MCF 10A (cell line): ENCODE data around the gene C1orf198. TPM values are rescaled to one million over a fixed set of nuclear protein-coding genes. Genes with fewer than 3 reads are reported as not detected.
A peak's percentile ranks its signal among the peaks of the same experiment; 100 is the strongest.

Experiments used
- BruUV-seq: library from RNA; stranded (reverse); fragments of 400-500 nt; replicated peaks from 2 replicates; lab custom pipeline; 2021; lab: Mats Ljungman, UMichigan
- CTCF ChIA-PET: fragments of 300-600 bp; sonication (Branson Sonifier 250); formaldehyde crosslinking; extraction: SDS; loops from one replicate; lab custom pipeline; 2021; ENCODE audit warnings: antibody characterized with exemption, inconsistent platforms; lab: Yijun Ruan, JAX
- POLR2A ChIA-PET: fragments of 300-600, 350-650 bp; sonication (Branson Sonifier 250); formaldehyde crosslinking; extraction: SDS; loops from one replicate; lab custom pipeline; 2020; ENCODE audit warnings: antibody characterized with exemption, inconsistent platforms; lab: Yijun Ruan, JAX
- DNase-seq: peaks from one replicate; pipeline ENCODE4 v3.0.0-alpha.2; 2018; ENCODE audit not compliant: unreplicated experiment
- H3K27ac Mint-ChIP-seq: one replicate; pipeline ENCODE4 v1.8.0; 2022; ENCODE audit warnings: mild to moderate bottlenecking, low read depth, mixed read lengths; ENCODE audit not compliant: unreplicated experiment
- H3K27me3 Mint-ChIP-seq: one replicate; pipeline ENCODE4 v1.8.0; 2022; ENCODE audit warnings: mixed read lengths; ENCODE audit not compliant: insufficient read depth, unreplicated experiment
- H3K36me3 Mint-ChIP-seq: one replicate; pipeline ENCODE4 v1.8.0; 2022; ENCODE audit warnings: mild to moderate bottlenecking, moderate library complexity, mixed read lengths; ENCODE audit not compliant: insufficient read depth, unreplicated experiment
- H3K4me1 Mint-ChIP-seq: one replicate; pipeline ENCODE4 v1.8.0; 2022; ENCODE audit warnings: mixed read lengths; ENCODE audit not compliant: insufficient read depth, unreplicated experiment
- H3K4me3 Mint-ChIP-seq: one replicate; pipeline ENCODE4 v1.8.0; 2022; ENCODE audit warnings: mild to moderate bottlenecking, moderate library complexity, mixed read lengths; ENCODE audit not compliant: unreplicated experiment
- H3K9me3 Mint-ChIP-seq: one replicate; pipeline ENCODE4 v1.8.0; 2022; ENCODE audit warnings: mixed read lengths; ENCODE audit not compliant: unreplicated experiment
- intact Hi-C: fragments of 100-400 bp; cut with micrococcal nuclease; formaldehyde crosslinking; loops from 2 replicates; pipeline ENCODE4 v1.14.1; 2022
- total RNA-seq: library from RNA; stranded (reverse); gene quantifications from 2 replicates; pipeline ENCODE4 v1.2.3, GENCODE V29; 2022
- TF ChIP-seq, protein P1 (sequence below): fragments of 200-600 bp; IDR thresholded peaks from one replicate; pipeline ENCODE4 v1.8.0; 2022; ENCODE audit warnings: antibody characterized with exemption, mild to moderate bottlenecking; ENCODE audit not compliant: unreplicated experiment

C1orf198 gene
- total RNA-seq, 1 experiment from 2014 or later, result 13.7 TPM

DNA sequence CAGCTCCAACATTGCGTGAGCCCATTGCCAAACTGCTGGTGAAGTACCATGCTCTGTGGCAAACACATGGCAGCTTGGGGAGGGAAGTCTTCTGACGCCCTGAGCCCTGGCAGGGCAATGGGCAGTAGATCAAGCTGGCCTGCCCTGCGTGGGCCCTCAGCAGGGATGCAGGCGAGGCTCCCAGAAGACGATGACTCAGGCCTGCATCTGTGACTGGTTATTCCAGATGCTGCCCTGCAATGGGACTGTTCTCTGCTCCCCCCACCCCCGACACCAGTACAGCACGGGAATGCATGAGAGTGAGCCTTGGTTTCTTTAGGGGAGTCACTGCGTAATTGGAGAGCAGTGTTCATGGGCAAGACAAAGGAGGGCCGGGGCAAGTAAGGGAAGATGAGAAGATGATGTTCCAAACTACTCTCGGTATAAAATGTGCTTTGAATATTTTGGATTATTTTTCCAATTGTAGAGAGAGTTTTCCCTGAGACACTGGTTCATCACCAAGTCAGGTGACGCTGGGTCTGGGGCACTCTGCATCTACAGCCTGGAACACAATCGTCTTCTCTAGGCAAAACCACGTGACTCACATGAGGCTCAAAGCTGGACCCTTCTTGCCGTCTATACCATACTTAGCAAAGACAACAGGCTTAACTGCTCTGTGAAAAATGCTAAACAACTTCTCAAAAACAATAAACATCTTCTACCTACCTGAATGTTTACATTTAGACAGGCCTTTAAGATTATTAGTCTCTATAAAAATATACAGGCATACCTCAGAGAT, 9.0 kb upstream of the C1orf198 start:
- POLR2A ChIA-PET, result interaction anchor here (2.9 kb wide), 1 partner anchor 10 kb away, joined by 11 read pairs; no protein-coding TSS in a partner anchor
- TF ChIP-seq, protein P1, sequence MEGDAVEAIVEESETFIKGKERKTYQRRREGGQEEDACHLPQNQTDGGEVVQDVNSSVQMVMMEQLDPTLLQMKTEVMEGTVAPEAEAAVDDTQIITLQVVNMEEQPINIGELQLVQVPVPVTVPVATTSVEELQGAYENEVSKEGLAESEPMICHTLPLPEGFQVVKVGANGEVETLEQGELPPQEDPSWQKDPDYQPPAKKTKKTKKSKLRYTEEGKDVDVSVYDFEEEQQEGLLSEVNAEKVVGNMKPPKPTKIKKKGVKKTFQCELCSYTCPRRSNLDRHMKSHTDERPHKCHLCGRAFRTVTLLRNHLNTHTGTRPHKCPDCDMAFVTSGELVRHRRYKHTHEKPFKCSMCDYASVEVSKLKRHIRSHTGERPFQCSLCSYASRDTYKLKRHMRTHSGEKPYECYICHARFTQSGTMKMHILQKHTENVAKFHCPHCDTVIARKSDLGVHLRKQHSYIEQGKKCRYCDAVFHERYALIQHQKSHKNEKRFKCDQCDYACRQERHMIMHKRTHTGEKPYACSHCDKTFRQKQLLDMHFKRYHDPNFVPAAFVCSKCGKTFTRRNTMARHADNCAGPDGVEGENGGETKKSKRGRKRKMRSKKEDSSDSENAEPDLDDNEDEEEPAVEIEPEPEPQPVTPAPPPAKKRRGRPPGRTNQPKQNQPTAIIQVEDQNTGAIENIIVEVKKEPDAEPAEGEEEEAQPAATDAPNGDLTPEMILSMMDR, result no peak
- Mint-ChIP-seq H3K36me3 (no peaks in the 10 kb centered on the region), H3K4me1 (peaks cover 10% of the 10 kb centered on the region), H3K27me3 (peaks cover 60% of the 10 kb centered on the region), H3K27ac (no peak overlapping the region), H3K4me3 (no peak overlapping the region), H3K9me3 (no peaks in the 10 kb centered on the region)
- BruUV-seq, result no TSS peak
- intact Hi-C loops, result no loop called here
- CTCF ChIA-PET, result interaction anchor here (0.5 to 0.7 kb wide), 2 partner anchors 105 to 235 kb away, joined by 3 to 4 read pairs; no protein-coding TSS in a partner anchor
- peak; percentile 48 for DNase-seq

- DNase-seq, result no peak
- no peaks in the 10 kb centered on the region for H3K9me3 Mint-ChIP-seq
Observed at GRCh38 chr1:230876660-230877059, 8.3 kb upstream of the C1orf198 start.

GRCh38 chr1:230875370-230875769, 7.0 kb upstream of the C1orf198 start:
- no peak overlapping the region for H3K4me3 Mint-ChIP-seq
- ChIA-PET CTCF (no interaction called here), POLR2A (interaction anchor here (1.3 kb wide), 1 partner anchor 11 kb away, joined by 3 read pairs; no protein-coding TSS in a partner anchor)
- no peaks in the 10 kb centered on the region for H3K36me3 Mint-ChIP-seq
- BruUV-seq, result no TSS peak
- TF ChIP-seq, protein P1, result no peak
- H3K27ac Mint-ChIP-seq, result no peak overlapping the region
- no peaks in the 10 kb centered on the region for H3K9me3 Mint-ChIP-seq
- DNase-seq, result no peak
- intact Hi-C loops, result no loop called here
- peaks cover 41% of the 10 kb centered on the region for H3K27me3 Mint-ChIP-seq
- peaks cover 10% of the 10 kb centered on the region for H3K4me1 Mint-ChIP-seq

More at GRCh38 chr1:230876660-230877059, 8.3 kb upstream of the C1orf198 start:
- POLR2A ChIA-PET, result no interaction called here
- intact Hi-C loops, result no loop called here
- Mint-ChIP-seq H3K27ac (no peak overlapping the region), H3K4me1 (peaks cover 10% of the 10 kb centered on the region), H3K4me3 (no peak overlapping the region), H3K36me3 (no peaks in the 10 kb centered on the region), H3K27me3 (peaks cover 54% of the 10 kb centered on the region)
- BruUV-seq, result no TSS peak
- TF ChIP-seq, protein P1, result no peak
- CTCF ChIA-PET, result no interaction called here

- POLR2A ChIA-PET, result interaction anchor here (2.2 kb wide), 1 partner anchor 8 kb away, joined by 11 read pairs; no protein-coding TSS in a partner anchor
- TF ChIP-seq, protein P1, result no peak
- no peak overlapping the region for H3K27ac Mint-ChIP-seq
- BruUV-seq, result no TSS peak
- H3K4me3 Mint-ChIP-seq, result no peak overlapping the region
- peaks cover 13% of the 10 kb centered on the region for H3K27me3 Mint-ChIP-seq
- no peak for DNase-seq
- peaks cover 17% of the 10 kb centered on the region for H3K4me1 Mint-ChIP-seq
- CTCF ChIA-PET, result interaction anchor here (0.5 to 0.8 kb wide), 4 partner anchors 13 to 733 kb away, joined by 3 to 4 read pairs (median 3); no protein-coding TSS in a partner anchor
- no peaks in the 10 kb centered on the region for H3K9me3 Mint-ChIP-seq
- no peaks in the 10 kb centered on the region for H3K36me3 Mint-ChIP-seq
- intact Hi-C loops, result no loop called here
Observed at GRCh38 chr1:230870916-230871315, 2.6 kb upstream of the C1orf198 start.
